Stimulated activated CD8-positive, alpha-beta memory T cell treated with anti-CD3 and anti-CD28 coated beads, Interleukin-15, amount 100 ng/mL, for 1 hour (primary cell): Measurements from ENCODE around the gene NEDD4.
"Not testable (repeated sequence)": the region's sequence is repeated elsewhere in the genome, so short reads cannot be mapped to it uniquely, and the experiment has no call there.

ENCODE experiments used
- DNase-seq: peaks from one replicate; pipeline ENCODE4 v3.0.0-alpha.2; 2020; ENCODE audit warnings: low read depth

Gene NEDD4

DNA sequence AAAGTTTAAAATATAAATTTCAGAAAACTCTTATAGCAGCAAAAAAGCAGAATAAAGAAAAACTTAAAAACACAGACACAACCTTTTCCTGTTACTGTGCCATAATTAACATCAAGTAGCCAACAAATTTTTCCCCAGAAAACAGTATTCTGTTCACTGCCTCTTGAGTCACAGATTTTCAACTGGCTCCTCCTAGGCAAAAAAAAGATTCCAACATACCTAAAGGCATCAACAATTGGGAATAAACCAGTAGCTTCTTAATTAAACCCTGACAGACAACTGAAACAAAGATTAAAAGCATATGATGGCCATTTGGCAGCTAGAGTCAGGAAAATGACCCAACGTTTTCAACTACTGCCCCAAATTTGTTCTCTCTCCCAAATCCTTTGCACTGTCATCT is 10.9 kb upstream of the NEDD4 start:
- not testable (repeated sequence) for DNase-seq

DNA sequence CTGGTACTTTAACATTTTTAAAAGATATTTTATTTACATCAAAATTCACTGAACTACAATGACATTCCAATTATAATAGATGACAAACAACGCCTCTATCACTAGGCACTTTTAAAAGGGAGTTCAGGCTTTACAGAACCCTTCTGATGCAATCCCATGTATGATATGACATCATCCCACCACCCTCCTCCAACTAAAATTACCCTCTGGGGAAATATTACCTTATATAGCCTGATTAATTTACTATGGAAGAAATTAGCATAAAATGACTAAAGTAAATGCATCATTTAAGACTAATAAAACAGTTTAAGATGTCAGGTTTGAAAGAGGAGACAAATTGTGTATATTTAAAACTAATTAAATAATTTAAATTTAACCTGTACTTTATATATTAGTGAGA is 10.4 kb upstream of the NEDD4 start:
- DNase-seq, result not testable (repeated sequence)

DNA sequence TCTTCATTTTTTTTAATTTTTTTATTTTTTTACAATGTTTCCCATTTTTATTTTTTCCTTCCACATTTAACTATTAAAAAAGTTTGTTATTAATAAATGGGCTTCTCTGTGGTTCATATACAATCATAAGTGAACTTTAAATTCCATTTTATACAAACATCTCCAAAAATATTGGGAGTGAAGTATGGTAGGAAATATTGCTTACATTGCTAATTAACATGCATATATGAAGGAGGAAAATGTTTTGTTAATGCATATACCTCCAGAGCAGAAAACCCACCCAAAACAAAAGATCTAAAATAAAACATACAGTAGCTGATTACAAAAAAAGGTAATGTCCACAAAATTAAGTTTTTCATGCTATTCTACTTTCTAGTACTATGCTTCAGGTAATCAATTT is 9.9 kb upstream of the NEDD4 start:
- not testable (repeated sequence) for DNase-seq

DNA sequence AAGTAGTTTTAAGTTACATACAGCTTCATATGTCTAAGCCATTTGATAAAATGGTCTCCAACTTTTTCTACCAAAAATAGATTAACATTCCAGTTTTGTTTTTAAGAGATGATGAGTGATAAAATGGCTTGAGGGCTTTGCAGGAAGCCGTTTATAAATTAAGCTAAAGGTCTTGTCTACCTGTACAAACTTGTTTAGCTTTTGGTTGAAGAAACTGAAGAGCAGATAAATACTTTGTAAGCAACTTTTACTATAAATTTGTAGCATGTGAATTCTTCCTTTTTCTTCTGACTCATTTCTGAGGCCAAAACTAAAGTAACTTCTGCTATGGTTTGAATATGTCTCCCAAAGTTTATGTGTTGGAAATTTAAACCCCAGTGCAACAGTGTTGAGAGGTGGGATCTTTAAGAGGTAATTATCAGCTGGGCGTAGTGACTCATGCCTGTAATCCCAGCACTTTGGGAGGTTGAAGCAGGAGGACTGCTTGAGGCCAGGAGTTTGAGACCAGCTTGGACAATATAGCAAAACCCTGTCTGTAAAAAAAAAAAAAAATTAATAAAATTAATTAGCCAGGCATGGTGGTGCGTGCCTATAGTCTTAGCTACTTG is 8.2 kb upstream of the NEDD4 start:
- no peak for DNase-seq

DNA sequence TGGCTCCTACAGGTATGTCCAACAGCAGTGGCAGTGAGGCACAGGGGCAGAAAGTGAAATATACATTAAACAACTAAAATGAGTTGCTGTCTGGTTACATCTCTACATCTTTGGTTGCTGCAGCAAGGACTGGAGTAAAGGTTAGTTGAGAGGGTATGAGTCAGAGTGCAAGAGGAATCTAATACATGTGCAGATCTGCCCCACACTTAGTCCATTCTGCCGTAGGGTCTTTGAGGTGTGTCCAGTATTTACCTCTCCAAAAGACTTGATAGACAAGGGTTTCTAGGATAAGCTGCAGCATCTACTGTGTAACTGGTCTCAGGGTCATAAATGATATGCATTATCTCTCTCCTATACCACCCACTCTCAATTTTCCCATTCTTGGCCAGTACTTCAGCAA is 6.2 kb upstream of the NEDD4 start:
- no peak for DNase-seq

DNA sequence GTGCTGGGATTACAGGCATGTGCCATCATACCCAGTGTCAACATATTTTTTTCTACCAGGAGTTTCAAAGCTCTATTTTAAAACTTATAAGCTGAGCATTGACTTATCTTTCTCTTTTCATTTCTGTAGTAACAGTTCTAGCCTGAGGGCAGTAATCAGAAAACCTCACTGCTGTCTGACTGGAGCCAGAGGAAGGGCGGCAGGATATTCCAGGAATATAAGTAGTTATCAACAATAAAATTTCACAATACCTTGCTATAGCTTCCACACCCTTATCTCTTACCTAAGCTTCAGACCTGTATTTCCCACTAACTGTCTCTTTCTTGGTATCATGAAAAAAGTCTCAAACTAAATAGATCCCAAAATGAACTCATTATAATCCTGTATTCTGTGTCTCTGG is 5.1 kb upstream of the NEDD4 start:
- no peak for DNase-seq

DNA sequence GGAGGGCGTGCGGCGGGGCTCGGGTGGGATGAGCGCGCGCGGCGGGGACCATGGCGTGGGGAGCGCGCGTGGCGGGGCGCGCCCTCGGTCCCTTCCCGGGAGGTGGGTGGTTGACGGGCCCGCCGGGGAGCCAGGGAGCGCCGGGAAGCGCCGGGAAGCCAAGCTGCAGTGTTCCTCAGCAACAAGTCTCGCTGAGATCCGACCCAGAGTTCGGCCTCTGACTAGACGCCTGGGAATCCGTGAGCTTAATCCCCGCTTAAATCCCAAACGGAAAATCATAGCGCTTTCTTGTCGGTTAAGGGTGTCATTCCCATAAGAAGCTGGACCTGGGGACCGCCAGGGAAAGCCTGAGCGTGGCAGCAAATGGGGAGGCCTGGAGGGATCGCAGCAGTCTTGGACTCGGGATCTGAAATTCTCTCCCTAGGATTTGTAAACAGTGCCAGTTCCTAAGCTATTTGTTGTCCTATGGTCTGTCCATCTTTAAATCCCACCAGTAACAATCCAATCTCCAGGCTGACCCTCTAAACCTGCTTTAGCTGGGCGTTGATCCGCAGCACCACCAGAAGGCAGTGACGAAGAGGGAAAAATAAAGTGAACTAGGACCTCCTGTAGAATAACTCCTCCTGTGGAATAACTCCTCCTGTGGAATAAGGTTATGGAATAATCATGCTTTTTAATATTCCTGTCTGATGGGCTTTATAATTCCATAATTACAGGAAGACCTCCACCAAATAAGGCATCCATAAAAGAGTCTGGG is 570 bp upstream of the NEDD4 start:
- DNase-seq, result no peak

DNA sequence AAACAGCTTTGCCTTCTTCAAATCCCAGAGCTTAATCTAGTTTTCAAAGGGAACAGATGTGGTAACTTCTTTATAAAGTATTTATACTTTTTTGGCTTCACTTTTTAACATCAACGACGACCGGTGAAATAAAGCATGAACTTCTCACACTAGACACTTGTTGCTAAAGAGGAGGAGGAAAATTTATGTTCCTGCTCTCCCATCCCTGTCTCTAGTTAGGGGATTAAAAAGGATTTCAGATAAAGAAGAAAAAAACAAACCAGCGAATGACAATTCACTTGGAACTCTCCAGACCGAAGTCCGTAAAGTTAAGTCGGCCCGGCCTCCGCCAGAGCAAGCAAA is 672 bp downstream of the NEDD4 start:
- no peak for DNase-seq

DNA sequence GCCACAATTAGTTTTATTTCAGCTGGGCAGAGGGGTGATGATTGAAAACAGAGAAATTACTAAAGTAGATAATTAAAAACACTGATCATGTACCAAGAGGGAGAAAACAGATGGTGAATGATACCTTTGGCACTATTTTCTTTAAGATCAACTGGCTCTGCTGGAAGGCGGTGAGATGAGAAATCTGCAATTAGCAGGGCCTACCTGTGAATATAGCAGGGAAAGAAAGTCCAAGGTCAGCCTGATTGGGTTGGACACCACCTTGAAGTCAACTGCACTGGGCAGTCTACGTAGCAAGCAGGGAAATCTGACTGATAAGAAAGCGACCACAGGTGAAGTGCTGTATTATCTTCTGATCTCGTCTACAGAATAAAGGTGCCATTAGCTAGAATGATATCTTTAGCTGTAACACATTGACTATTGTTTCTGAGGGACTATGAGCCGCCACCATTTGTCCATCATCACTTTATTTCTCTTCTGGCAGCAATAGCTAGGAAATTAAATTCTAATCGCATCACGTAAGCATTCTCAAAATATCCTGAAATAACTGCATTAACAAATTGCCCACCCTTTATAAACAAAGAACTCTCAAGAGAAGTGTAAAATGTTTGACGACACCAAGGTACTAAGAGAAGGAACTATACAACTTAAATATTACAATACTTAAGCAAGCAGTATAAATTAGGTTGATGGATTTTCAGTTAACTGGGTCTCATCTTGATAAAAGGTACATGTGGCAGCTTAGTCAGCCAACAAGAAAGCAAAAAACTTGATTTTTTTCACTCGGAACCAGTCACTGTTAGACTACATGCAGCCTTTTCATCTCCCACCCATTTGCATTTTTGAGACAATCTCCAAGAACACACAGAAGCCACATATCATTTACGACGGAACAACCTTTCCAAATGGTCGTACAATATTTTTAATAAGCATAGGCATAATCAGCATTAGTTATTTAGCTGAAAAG is 1.3 kb downstream of the NEDD4 start:
- DNase-seq, result no peak

DNA sequence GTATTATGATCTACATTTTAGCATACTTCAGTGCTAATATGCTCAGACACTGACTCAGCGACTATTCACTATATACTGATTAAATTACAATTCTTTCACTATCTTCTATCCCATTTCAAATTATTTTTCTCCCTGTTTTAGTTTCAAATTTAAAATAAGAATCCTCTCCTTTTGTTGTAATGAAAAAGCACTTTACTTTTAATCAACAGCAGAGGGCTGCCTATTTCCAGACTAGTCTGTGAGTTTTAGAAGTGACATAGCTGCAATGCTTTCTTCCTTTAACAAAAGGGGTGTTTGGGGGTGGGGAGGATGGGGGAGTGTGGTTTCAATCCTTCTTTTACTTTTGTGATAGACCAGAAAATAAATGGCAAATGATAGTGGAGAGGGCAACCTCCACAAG is 2.4 kb downstream of the NEDD4 start:
- DNase-seq, result no peak

DNA sequence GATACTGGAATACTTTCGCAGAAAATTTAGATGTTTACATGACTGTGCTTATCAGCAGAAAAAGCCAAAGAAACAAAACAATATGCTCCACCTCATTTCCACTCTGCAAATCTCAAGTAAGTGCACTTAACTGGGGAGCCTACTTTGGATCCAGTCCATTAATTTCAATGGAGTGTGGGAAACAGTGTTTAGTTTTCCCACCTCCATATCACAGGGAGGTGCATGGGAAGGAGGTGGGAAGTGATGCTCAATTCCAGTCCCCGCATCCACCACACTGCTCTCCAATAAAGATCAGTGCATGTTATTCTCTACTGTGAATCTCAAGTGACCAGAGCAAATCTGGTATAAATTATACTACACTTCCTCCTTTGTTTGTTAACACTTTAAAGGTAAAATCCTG is 2.9 kb downstream of the NEDD4 start:
- no peak for DNase-seq

DNA sequence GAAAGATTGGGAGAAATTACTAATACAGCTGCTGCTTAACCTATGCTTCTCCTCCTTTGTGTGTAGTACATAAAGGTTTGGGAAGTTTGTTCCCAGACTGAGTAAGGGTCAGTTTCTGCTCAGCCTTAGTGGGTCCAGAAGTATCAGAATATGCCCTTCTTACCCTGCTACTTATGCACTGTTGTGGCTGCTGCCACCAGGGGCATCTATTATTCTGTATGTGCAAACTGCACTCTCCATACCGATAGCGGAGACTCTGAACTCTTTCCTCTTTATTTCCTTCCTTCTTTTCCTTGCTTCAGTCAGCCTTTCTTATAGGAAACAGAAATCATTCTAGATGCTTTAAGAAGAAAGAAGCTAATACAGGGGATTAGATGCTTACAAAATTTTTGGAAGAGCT is 4.0 kb downstream of the NEDD4 start:
- DNase-seq, result no peak

DNA sequence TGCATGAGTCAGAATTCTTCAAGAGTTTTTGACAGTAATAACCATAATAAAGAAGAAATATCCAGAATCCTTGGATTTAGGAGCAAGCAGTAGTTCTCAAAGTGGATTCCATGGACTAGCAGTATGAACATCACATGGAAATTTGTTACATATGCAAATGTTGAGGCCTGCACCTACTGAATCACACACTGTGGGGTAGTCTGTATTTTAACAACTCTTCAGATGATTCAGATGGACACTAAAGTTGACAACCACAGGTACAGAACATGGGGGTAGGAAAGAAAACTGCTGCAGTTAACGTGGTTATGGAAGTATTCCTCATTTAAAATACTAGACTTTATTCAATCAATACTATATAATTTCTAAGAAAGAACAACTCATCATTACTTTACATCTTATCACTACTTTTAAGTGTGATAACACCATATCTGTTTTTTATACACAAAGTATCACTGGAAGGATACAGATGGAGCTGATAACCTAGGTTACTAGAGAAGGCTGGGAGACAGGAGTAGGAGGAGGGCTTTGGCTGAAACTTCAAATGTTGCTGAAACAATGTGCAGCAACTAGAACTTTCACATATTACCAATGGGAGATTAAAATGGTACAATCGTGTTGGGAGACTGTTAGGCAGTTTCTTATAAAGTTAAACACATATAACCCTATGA is 11.7 kb downstream of the NEDD4 start:
- no peak for DNase-seq

DNA sequence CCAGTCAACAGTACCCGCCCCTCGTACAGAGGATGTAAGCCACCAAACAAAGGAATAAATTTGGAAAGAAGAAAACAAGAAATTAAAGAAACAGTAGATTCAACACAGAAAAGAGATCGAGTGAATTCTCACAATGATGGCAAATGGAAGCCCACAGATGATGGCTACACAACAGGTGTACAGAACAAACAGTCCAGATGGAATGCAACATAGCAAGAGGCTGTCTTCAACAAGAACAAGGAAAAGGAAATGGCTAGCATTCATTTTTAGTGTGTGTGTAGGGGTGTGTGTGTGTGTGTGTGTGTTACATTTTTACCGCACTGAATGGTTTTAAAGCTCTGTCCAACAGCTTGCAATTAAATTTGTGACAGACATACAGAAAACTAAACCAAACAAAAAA is 12.9 kb downstream of the NEDD4 start:
- DNase-seq, result no peak

DNA sequence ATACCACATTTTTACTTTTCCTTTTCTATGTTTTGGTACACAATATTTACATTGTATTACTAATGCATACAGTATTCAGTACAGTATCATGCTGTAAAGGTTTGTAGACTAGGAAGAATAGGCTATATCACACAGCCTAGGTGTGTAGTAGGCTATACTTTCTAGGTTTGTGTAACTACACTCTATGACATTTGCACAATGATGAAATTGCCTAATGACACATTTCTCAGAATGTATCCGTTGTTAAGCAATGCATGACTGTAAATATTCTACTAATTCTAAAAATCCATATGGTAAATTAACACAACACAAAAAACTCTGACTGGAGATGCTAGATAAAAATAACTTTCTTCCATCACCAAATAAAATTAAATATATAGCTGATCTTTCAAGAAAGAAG is 16.2 kb downstream of the NEDD4 start:
- DNase-seq, result no peak

DNA sequence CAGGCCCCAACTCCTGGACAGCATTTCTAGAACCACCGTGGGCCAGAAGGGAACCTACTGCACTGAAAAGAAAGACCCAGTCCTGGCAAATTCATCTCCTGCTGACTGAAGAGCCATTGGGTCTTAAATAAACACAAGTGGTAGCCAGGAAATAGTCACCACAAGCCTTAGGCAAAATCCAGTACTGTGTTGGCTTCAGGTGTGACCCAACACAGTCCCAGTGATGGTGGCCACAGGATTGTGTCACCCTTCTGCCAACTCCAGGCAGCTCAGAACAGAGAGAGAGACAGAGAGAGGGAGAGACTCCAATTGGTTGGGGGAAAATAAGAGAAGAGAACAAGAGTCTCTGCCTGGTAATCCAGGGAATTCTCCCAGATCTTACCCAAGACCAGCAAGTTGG is 23.1 kb downstream of the NEDD4 start:
- DNase-seq, result no peak

DNA sequence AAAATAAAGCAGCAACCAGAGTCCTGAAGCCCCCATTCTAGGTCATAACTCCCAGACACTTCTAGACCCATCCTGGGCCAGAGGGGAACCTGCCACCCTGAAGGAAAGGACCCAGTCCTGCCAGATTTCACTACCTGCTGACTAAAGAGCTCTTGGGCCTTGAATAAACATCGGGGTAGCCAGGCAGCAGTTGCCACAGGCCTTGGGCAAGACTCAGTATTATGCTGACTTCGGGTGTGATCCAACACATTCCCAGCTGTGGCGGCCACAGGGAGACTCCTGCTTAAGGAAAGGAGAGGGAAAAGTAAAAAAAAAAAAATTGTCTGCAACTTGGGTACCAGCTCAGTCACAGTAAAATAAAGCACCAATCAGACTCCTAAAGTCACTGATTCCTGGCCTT is 23.8 kb downstream of the NEDD4 start:
- no peak for DNase-seq

DNA sequence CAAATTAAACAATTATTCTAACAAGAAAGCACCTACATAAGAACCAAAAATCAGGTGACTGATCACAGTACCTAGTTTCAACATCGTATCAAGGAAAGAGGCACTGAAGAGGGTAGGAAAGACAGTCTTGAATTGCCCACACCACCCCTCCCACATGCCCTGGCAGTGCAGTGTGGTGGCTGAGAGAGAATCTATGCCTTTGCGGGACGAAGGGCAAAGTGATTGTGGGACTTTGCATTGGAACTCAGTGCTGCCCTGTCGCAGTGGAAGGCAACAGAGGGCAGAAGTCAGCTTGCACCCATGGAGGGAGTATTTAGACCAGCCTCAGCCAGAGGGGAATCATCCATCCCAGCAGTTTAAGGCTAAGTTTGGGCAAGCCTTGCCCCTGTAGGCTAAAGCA is 24.5 kb downstream of the NEDD4 start:
- DNase-seq, result no peak

DNA sequence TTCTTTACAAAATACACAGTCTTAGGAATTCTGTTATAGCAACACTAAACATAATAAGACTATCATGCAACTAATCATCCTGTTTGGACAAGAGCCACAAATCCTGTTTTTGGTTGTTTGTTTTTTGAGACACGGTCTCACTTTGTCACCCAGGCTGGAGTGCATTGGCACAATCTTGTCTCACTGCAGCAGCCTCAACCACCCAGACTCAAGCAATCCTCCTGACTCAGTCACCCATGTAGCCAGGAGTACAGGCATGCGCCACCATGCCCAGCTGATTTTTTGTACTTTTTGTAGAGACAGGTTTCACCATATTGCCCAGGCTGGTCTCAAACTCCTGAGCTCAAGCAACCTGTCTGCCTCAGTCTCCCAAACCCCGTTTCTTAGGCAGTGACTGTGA is 28.3 kb downstream of the NEDD4 start:
- no peak for DNase-seq

DNA sequence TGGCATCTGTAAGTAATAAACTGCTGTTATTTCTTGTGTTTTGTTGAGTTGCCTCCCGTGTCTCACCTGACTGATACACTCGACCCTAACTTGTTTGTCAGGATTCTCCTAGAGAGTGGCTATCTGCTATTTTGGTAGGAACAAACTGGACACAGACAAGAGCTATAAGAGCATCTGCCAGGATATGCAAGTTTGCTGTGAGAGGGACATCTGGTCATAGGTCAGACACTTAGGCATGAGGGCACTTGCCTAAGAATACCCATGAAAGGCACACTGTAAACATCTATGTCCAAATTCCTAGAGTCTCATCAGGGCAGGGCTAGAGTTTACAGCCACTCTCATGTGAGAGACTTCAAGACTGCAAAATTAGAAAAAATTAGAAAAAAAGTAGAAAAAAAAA is 32.5 kb downstream of the NEDD4 start:
- no peak for DNase-seq

DNA sequence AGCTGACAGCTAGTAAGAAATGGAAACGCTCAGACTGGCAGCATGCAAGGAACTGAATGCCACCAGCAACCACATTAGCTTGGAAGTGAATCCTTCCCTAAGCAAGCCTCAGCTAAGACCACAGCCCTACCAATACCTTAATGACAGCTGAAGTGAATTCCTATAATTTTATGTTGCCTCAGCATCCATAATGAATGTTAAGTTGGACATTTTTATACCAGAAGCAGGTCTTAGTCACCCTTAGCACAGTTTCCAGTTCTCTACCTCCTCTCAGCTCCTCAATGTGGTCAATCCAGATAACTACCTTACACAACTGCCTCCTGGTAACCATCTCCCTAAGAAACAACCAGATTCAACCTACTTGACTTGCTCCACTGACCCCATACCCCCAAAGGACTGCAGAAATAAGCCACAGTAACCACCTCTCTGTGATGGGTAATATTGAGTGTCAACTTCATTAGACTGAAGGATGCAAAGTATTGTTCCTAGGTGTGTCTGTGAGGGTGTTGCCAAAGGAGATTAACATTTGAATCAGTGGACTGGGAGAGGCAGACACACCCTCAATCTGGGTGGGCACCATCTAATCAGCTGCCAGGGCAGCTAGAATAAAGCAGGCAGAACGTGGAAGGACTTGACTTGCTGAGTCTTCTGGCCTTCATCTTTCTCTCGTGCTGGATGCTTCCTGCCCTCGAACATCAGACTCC is 33.5 kb downstream of the NEDD4 start:
- no peak for DNase-seq

DNA sequence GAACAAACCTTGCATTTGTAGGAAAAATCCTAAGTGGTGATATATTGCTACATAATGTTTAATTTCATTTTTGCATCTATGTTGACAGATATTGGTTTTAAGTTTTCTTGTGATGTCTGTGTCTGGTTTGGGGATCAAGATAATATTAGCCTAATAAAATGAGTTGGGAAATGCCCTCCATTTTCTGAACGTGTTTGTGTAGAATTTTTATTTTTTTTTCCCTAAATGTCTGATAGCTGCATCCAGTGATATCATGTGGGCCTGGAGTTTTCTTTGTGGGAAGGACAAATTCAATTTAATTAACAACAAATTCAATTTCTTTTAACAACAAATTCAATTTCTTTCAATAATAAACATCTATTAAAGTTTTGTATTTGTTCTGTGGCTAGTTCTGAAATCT is 35.1 kb downstream of the NEDD4 start:
- DNase-seq, result no peak
